Lung (tissue), 12 donors: ENCODE results near the gene ARL6IP4. TPM values are rescaled to one million over a fixed set of nuclear protein-coding genes. Genes with fewer than 3 reads are reported as not detected.

Experiments used
- ATAC-seq: fragments of 200-7000 bp; cut with Tn5 transposase; one replicate; pipeline ENCODE4 v1.9.1; 2020; ENCODE audit warnings: moderate number of reproducible peaks; ENCODE audit not compliant: insufficient read depth, low FRiP score
- DNase-seq, 3 donors: peaks; one replicate each; pipeline ENCODE4 v3.0.0-alpha.2; 2013 to 2017
- H3K27ac ChIP-seq, 2 donors: one replicate each; pipeline ENCODE4 v1.5.1; 2013; ENCODE audit warnings: mild to moderate bottlenecking in 2 of 2, moderate library complexity in 2 of 2, control low read depth in 1 of 2, inconsistent platforms in 1 of 2, low read depth in 1 of 2, low read length in 1 of 2
- H3K27me3 ChIP-seq, 3 donors: one replicate each; pipeline ENCODE4 v1.5.1; 2013; ENCODE audit warnings: low read length in 2 of 3; ENCODE audit not compliant: control insufficient read depth in 3 of 3, insufficient read depth in 3 of 3
- H3K36me3 ChIP-seq, 4 donors: one replicate each; pipeline ENCODE4 v1.5.1; 2013; ENCODE audit warnings: low read length in 4 of 4, mild to moderate bottlenecking in 1 of 4, moderate library complexity in 1 of 4; ENCODE audit not compliant: control insufficient read depth in 4 of 4, insufficient read depth in 4 of 4
- H3K4me1 ChIP-seq, 5 donors: one replicate each; pipeline ENCODE4 v1.5.1; 2013; ENCODE audit warnings: low read length in 5 of 5, mild to moderate bottlenecking in 2 of 5, moderate library complexity in 1 of 5; ENCODE audit not compliant: control insufficient read depth in 5 of 5, insufficient read depth in 5 of 5
- H3K4me3 ChIP-seq: one replicate; pipeline ENCODE4 v1.5.1; 2013; ENCODE audit warnings: mild to moderate bottlenecking, control low read depth, moderate library complexity
- H3K9ac ChIP-seq, 2 donors: one replicate each; pipeline ENCODE4 v1.5.1; 2013; ENCODE audit warnings: low read length in 2 of 2, control low read depth in 1 of 2; ENCODE audit not compliant: insufficient read depth in 1 of 2
- H3K9me3 ChIP-seq, 4 donors: one replicate each; pipeline ENCODE4 v1.5.1; 2013; ENCODE audit warnings: low read length in 3 of 4, mild to moderate bottlenecking in 1 of 4, moderate library complexity in 1 of 4; ENCODE audit not compliant: control insufficient read depth in 4 of 4, insufficient read depth in 3 of 4
- CTCF ChIP-seq: IDR thresholded peaks from 2 replicates; pipeline ENCODE4 v1.5.1; 2012; ENCODE audit warnings: mild to moderate bottlenecking; ENCODE audit errors: control extremely low read depth, extremely low read depth
- WGBS, 2 donors: extraction: QIAGEN DNeasy Blood & Tissue Kit; methylation state at CpG; one replicate each; pipeline ENCODE4 v1.1.7; 2013; 5-methylcytosine and 5-hydroxymethylcytosine counted together
- polyA plus RNA-seq, 2 donors: library from polyadenylated mRNA; stranded (reverse); fragments of 200-250 nt; gene quantifications; one replicate each; pipeline ENCODE4 v1.2.1, GENCODE V29; 2013
- total RNA-seq, 2 donors: library from RNA; depleted of rRNA in 1 of 2; stranded (reverse); fragments of >200 nt in 1 of 2; gene quantifications; one replicate each; pipeline ENCODE4 v1.2.1, GENCODE V29; 2014 to 2021
- donor health status: control.
- donor health status: control.
- donor health status: Bipolar disorder and iron deficiency.
- donor health status: healthy.
- donor health status: DM: yes; HTN: yes; CAD: no.

ARL6IP4 gene
- total and polyA plus RNA-seq, 4 donors, result 83.6 to 354 (median 192) TPM

- 92 to 93% methylated on average over 5 of the region's 5 CpGs for WGBS, 2 donors
- Histone ChIP-seq H3K9me3 (no peaks in the 10 kb centered on the region), H3K36me3 (peaks cover 0 to 12% (median 0%) of the 10 kb centered on the region in 4 donors), H3K27ac (no peak overlapping the region), H3K4me3 (no peak overlapping the region), H3K27me3 (no peaks in the 10 kb centered on the region), H3K9ac (no peak overlapping the region), H3K4me1 (peaks cover 0 to 2% (median 0%) of the 10 kb centered on the region in 5 donors)
- ATAC-seq (no peak), DNase-seq (no peak)
- TF ChIP-seq CTCF, result no peak
Measured at GRCh38 chr12:123022846-123023245, 42.4 kb downstream of the ARL6IP4 start.

- H3K27ac ChIP-seq, result no peak overlapping the region
Measured at GRCh38 chr12:123024819-123025391, 44.4 kb downstream of the ARL6IP4 start.

GRCh38 chr12:123026094-123026853 is 45.8 kb downstream of the ARL6IP4 start:
- no peaks in the 10 kb centered on the region for H3K9me3 ChIP-seq
- no peak for TF ChIP-seq CTCF
- DNase-seq (no peak), ATAC-seq (no peak)
- WGBS, 2 donors, result 92 to 93% methylated on average over 9 of the region's 9 CpGs
- H3K27me3 ChIP-seq, result no peaks in the 10 kb centered on the region
- peaks cover 0 to 19% (median 0%) of the 10 kb centered on the region in 4 donors for H3K36me3 ChIP-seq
- no peaks in the 10 kb centered on the region for H3K4me1 ChIP-seq
- H3K27ac ChIP-seq, result no peak overlapping the region
- H3K4me3 ChIP-seq, result no peak overlapping the region
- H3K9ac ChIP-seq, result no peak overlapping the region

More at GRCh38 chr12:123024819-123025391, 44.4 kb downstream of the ARL6IP4 start:
- ATAC-seq (no peak), DNase-seq (no peak)
- Histone ChIP-seq H3K36me3 (peaks cover 0 to 19% (median 0%) of the 10 kb centered on the region in 4 donors), H3K4me3 (no peak overlapping the region), H3K9ac (no peak overlapping the region), H3K4me1 (peaks cover 0 to 2% (median 0%) of the 10 kb centered on the region in 5 donors), H3K9me3 (no peaks in the 10 kb centered on the region), H3K27me3 (no peaks in the 10 kb centered on the region)
- WGBS, 2 donors, result 83 to 88% methylated on average over 9 of the region's 9 CpGs
- no peak for TF ChIP-seq CTCF
